Activated CD4-positive, CD25-positive, alpha-beta regulatory T cell treated with anti-CD3 and anti-CD28 coated beads, Interleukin-2, amount 50 U/mL, for 16 hours (primary cell): ENCODE data around the gene CEP57.

ENCODE experiments used
- DNase-seq: peaks from one replicate; pipeline ENCODE4 v3.0.0-alpha.2; 2020; ENCODE audit warnings: low read depth, low spot score

CEP57 gene

DNA sequence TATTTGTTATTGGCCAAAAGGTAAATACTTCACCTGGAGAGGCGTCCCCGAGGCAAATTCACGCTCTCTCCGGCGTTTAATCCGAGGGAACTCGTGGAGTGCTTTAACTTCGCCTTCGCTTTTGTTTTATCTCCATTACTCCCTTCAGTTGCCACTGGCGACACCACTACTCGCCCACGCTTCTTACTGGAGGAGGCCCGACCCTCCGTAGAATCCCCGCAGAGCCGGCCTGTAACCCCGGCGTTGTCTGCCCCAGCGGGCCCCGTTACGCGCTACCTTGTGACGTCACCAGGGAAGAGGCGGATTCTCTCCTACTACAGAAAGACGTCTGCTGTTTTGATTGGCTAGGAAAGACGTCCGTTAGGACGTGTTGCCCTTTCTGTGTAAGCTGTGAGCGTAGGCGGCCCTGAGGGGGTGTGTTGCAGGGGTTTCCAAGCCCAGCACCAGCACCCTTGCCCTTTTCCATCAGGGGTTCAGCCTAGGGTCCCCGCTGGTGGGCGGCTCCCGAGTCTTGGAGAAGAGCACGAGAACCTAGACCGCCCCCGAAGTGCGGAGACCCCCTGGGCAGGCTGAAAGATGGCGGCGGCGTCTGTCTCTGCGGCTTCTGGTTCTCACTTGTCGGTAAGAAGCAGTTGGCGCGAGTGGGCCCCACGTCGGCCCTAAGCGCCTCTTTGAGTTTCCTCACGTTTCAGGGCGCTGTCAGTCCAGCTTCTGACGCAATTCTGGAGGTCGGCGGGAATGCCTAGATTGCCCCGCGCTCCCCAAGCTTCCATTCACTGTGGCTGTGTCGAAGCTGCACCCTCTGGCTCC, at the start of gene CEP57:
TSS of gene CEP57 (plus strand) at position 376 of the 810 bp plus-strand sequence. CDS start at position 577, 201 bp downstream.
- DNase-seq: peak; percentile 88

DNA sequence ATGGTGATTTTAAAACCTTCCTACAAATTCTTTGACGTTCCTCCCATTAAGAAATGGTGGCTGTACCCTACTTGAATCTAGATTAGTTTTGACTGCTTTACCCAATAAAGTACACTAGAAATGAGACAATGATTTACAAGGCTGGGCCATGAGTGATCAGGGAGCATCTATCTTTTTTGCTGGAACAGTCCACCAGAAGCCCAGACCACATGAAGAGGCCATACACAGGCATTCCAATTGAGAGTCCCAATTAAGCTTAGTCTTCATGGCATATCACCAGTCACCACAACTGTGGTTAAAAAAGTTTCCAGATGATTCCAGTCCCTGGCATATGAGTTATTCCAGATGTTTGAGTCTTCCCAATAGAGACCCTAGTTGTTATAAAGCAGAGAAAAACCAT, 40.2 kb upstream of the CEP57 start:
- DNase-seq: no peak

DNA sequence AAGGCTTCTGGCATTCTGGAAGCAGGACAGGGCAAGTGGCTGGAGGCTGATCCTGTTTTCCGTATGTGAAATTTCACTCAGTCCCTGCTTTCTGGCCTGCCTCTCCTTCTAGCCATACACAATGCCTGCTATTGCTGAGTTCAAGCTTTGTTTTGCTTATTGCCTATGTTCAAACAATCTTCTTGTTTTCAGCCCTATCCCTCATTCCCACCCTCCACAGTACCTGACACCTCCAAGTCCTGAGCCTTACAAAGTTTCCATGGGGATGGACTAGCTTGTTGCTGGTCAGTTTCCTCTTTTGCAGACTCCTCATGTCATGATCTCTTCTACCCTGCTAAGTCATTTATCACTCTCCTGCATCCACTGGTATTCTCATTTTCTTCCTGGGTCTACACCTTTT, 38.8 kb upstream of the CEP57 start:
- no peak for DNase-seq

DNA sequence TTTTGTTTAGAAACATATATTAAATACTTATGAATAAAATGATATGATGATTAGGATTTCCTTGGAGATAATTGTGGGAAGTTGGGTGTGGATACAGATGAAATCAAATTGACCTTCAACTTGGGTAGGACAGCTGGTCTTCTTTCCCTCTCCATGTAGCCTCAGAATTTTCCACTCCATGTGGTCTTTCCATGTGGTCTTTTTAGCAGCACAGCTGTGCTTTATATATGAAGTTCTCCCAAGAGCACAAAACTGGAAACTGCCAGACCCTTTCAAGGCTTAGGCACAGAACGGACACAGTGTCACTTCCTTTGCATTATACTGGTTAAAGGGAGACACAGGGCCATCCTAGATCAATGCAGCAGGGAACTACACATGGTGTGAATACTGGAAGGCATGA, 29.4 kb upstream of the CEP57 start:
- no peak for DNase-seq

DNA sequence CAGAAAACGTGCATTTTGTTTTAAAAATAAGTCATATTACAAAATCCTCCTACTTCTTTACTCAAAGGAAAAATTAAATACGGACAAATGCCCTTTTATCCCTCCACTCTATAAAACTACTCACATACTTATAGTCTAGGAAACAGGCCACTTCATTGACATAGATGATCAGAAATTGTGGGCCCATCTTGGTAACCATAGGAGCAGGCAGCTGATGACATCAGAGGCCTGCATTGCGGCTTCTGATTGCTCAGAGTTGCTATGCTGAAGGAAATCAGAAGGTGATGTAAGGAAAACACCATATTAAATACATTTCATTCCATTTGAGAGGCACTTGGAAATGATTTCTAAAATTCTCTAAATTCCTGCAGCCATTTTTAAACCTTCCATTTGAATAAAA, 27.8 kb upstream of the CEP57 start:
- DNase-seq: no peak

DNA sequence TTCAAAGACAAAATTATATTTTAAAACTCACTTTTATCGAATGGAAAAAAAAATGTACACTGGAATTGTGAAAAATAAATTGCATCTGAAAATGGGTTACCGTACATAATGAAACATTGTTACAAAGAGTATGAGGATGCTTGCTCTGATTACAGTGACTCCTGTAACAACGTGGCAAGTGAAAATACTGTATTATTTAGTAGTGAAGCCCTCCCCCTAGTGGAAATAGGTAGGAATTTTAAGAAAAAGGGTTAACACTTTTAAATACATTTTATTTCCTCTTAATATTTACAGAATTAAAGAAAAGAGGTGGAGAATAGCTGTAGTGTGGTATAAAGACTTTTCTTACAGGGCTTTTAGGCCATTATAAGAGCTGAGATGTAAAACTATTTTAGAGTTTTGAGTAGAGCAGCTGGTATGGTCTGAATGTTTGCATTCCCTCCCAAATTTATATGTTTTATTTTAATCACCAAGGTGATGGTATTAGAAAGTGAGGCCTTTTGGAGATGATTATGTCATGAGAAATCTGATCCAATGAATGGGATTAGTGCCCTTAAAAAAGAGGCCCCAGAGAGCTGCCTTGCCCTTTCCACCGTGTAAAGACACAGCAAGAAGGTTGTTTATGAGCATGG, 25.9 kb upstream of the CEP57 start:
- DNase-seq: no peak

DNA sequence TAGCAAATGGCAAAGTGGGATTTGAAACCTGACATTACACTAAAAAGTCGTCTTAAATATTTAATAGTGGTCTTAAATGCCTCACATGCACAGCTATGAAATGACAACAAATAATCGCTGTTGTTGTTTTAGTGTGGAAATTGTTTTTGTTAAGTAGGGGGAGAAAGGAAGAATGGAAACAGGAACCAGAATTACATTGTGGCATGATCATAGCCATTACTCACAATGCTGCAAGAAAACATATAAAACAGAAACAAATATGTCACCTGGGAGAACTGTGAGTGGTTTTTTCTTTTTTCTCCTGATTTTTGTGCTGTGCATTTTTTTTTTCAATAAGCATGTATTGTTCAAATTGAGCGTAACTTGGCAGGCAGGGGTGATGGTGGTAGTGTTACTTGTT, 23.6 kb upstream of the CEP57 start:
- no peak for DNase-seq

DNA sequence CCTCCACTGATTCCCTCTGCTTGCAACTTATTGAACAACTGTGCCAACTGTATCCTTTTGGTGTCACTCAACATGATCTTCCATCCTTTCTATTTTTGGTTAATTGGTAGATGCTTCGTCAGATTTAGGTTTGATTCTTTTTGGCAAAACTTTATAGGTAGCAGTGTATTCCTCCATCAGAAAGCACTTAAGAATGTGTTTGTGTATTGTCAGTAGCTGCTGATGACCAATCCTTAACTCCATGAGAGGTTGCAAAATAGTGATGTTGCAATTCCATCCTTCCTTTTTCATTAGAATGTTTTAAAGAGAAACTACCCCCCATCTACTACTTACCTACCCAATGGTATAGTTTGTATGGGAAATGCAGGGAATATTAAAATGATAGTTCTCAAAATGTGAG, 22.8 kb upstream of the CEP57 start:
- no peak for DNase-seq

DNA sequence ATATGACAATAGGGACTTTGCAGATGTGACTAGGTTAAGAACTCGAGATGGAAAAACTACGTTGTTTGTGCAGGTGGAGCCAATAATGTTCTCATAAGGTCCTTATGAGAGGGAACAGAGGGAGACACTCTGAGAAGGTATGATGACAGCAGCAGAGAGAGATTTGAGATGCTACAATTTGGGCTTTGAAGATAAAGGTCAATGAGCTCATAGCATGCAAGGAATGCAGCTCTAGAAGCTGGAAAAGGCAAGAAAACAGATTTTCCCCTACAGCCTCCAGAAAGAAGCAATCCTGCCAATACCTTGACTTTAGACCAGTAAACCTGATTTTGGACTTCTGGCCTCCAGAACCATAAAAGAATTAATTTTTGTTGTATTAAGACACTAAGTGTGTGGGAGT, 21.8 kb upstream of the CEP57 start:
- DNase-seq: no peak

DNA sequence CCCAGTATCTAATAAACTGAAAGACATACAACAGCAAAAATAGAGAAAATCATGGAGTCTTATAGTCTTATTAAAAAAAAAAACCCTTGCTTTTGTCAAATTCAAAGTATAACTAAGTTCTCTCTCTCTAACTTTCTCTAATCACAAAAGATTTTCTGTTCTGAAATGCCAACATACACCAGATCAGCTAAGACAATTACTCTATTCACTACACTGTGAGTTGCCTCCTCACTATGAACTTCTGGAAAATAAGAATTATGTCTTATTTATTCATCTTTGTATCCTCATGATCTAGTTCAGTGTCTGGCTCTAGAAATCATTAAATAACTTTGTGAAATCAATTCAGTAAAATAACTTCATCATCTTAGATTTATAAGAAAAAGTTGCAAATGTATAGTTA, 13.4 kb upstream of the CEP57 start:
- DNase-seq: no peak

DNA sequence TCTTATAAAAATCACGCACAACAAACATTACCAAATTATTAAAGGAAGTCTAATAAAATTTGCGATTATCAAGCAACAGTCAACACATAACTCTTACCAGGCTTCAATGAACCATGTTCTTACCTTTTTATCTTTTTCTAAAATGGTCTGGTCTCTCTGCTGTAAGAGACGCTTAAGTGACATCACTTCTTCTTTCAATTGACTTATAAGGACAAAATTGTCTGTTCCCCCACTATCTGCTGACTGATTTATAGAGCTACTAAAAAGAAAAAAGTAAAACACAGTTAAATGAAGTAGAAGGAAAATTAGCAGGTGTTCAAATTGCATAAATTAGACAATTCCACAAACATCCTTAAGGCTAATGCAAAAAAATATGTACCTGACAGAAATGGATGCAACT, 11.6 kb upstream of the CEP57 start:
- DNase-seq: no peak

DNA sequence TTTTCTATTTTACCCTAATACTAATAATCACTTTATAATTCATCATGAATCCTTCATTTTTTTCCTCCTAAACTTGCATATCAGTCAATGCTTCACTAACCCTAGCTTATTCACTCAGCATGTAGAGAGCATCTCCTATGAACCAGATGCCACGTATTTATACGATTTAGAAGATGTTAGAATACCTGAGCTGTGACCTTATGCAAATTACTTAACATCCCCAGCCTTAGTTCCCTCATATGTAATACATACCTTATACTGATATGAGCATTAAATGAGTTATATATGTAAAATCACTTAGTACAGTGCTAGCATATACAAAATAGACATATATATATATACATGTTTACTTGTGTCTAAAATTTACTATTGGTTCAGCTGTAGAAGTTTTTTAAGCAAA, 9.8 kb upstream of the CEP57 start:
- DNase-seq: no peak

DNA sequence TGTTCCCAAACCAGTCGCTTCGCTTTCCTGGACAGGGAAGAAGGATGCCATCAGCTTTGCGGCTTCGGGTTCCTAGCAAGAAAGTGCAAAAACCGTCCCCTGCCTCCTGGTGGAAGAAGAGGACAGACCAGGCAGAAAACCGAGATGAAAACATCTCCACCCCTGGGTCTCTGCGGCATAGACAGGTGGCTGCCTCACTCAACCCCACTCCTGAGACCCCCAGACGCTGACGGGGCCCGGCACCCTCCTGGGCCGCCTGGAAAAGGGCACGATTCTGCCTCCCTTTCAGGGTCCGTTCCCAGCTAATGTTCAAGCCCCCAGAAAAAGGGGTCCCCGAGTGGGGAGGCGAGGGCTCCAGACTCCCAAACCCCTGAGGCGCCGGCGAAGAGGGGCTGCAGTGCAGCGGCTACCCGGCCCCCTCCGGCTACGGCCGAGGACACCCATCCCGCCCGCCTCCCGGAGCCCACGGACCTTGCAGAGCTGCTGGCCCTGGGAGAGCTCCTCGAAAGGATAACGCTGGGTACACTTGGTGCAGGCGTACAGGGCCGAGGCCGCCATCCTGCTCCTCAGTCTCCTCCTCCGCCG, 1.3 kb upstream of the CEP57 start:
- DNase-seq: peak; percentile 3

DNA sequence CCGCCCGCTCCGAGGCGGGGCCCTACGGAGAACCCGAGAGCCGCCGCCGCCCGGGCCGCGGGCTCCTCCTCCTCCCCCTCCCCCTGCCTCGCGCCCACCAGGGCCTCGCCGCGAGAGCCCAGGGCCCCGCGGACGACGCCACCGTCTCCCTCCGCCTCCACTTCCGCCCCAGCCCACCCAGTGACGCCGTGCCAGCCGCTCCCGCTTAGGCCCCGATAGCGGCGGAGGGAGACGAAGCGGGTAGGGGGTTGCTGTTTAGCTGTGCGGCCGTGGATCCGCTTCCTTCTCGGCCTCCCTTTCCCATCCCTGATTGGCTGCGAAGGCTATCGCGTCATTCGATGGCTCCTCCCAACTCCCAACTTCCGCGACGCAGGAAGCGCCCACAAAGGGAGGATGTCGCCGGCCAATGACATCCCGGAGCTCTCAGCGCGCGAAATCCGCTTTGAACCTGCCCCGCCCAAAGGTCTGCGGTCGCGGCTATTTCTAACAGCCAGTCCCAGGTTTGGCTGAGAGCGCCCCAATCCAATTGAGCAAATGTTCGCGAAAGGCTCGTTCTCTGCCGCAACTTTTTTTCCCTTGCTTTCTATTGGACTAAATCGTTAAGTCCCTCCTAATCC, 684 bp upstream of the CEP57 start, which contains the start of gene FAM76B:
TSS of gene FAM76B (minus strand) at position 277 of the 617 bp plus-strand sequence. CDS start 304 bp downstream, outside the sequence.
- peak; percentile 92 for DNase-seq

DNA sequence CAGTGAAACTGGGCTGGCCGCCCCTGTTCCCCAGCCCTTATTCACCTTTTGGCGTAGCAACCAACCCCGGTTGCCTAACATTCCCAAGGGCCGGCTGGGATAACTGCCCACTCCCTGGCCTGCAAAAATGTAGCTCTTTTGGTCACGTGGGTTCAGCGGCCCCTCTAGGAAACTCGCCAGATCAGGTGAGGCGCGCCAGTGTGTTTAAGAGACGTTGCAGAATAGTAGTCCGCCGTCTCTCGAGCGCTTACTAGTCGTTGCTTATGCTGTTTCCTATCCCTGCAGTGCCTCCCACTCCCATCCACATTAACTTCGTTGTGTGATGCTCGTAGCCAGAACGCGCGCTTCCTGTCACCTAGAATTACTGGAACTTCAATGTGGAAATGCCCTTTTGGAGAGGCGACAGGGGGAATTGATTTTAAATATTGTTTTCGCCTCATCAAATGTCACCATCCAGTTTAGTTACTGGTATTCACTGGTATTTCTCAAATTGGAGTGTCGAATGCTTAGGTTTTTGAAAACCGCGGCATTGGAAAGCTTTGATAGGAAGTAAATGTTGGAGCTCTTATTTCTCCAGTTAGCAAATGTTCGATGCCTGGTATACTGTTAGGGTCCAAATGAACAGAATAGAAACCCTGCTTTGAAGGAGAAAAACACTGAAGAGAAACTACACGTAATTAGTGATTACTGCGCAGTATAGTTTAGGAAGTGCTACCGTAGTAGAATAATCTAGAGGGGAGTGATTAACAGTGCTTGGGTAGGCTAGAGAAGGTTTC, 823 bp downstream of the CEP57 start:
- DNase-seq: peak; percentile 21

DNA sequence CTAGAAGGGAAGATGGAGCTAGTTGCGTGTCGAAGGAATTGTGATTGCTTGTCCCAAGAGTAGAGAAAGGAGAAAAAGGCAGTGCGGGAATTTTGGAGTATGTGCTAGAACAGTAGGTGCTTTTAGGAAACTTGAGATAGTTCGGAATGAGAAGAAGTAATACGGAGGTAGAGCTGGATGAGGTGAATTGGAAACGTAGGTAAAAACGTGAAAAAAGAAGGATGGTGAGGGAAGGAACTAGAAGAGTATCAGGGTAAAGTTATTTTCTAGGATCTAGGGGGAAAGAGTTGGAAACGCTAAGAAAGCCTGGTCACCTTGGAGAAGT, 1.4 kb downstream of the CEP57 start:
- DNase-seq: no peak

DNA sequence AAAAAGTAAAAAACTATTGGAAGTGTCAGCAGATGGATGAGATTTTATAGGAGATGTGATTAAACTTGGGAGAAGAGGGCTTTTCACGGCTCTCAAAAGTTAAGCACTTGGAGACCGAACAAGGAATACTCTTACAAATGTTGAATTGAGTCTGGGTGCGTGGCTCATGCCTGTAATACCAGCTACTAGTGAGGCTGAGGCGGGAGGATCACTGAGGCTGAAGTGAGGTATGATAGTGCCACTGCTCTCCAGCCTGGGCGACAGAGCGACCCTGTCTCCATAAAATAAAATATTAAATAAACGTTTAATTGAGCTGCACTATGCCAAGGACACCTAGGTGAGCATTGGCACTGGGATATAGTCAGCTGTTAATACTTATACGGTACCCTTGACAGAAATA, 1.9 kb downstream of the CEP57 start:
- DNase-seq: no peak

DNA sequence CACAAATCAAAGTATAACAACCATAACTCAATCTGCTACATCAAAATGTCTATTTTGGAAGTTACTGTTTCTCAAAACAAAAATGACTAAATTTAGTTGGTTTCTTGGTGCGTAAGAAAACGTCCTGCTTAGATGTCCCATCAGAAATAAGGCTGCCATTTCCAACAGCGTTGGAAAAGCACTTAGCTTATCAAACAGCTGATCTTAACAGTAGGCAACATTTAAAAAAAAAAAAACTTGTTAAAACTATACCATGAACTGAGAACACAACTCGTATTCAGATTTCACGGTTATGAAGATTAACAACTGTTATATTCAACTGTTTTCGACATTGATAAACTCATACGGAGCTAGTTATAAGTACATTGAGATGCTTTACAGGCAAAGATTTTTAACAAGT, 2.4 kb downstream of the CEP57 start:
- no peak for DNase-seq

DNA sequence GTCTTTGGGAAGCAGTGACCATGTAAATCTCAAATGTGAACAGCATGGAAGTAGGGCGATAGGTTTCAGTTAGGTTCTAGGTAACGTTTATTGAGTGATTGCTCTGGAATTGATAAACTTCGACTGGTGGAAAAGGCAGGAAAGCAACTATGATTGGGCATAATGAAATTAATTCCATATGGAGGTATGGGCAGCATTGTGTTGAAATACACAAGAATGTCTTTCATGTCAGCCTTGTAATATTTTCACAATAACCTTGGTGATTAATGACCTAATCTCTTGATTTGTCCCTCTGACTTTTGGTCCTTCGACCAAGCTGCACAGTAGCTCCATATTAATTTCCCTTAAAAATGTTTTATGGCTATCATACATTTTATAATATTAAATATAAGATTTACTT, 2.8 kb downstream of the CEP57 start:
- DNase-seq: no peak

DNA sequence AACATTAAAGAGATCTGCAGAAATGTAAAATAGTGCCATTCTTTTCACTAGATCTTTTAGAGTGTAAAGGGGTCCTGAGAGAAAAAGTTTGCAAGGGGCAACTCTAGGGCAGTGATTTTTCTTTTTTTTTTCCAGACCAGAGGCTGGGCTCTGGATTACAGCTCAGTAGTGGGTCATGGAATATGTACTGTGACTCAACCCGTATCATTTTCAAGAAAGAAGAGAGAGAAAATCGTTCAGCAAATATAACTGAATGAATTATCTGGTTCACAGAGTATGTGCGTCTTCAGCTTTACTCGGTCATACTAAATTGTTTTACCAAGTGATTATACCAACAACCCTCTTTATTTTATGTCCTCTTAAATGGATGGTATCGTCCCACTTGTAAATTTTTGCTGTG, 3.8 kb downstream of the CEP57 start:
- DNase-seq: no peak

DNA sequence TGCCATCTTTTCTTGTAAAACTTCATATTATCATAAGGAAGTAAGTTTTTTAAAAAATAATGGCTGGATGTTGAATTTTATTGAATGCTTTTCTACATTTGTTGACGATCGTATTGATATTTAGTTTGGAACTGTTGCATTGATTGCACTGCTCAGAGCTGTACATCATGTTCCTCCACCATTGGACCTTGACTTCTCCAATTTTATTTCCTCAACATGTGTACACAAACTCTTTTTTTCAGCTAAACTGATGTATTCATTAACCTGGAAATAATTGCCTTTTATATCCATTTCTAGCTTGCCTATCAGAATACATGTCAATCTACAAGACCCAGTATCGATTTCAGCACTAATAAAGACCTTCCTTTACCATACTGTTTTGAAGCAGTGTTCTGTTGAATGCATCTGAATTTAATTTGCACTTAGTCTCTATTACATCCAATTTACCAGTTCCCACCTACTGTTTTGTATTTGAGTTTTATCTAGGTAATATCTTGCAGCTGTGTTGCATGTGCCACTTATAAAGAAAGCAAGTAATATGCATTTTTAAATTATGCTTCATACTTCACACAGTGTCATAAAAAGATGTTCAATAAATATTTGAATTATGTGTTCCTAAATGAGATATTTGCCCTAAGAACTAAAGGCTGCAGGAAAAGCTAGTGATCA, 5.5 kb downstream of the CEP57 start:
- DNase-seq: no peak
